ENCODE measurements around the gene BPGM. TPM values are rescaled to one million over a fixed set of nuclear protein-coding genes. Genes with fewer than 3 reads are reported as not detected.

Gene BPGM
- polyA plus RNA-seq, 2 donors, result 9.5 to 27.1 TPM

DNA sequence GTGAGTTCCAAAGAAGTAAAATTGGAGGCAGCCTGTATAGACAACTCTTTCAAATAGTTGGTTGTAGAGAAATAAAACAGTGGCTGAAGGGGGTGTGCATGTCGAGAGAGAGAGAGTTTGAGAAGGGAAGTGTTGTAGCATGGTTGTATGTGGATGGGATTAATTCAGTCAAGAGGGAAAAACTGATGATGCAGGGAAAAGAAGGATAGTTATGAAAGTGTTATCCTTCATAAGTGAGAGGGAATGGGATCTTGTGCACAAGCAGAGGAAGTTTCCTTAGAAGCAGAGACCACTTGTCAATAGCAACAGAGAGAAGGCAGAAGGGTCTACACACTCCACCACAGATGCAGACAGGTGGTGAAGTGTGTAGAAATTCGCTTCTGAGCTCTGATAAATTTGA is 30.0 kb upstream of the BPGM start:
- Histone ChIP-seq H3K4me3 (ENCODE audit: low read depth in 1 of 2, low read length in 2 of 2) (no peak overlapping the region), H3K9me3 (ENCODE audit: control insufficient read depth in 2 of 2, insufficient read depth in 1 of 2, low read depth in 1 of 2, low read length in 1 of 2) (peaks cover 0 to 2% of the 10 kb centered on the region in 2 donors), H3K27ac (ENCODE audit: low read depth in 2 of 2, low read length in 1 of 2) (no peak overlapping the region), H3K27me3 (ENCODE audit: control insufficient read depth in 1 of 2, insufficient read depth in 2 of 2, low read length in 2 of 2) (no peaks in the 10 kb centered on the region), H3K4me1 (ENCODE audit: control insufficient read depth in 2 of 2, insufficient read depth in 2 of 2, low read length in 1 of 2) (no peaks in the 10 kb centered on the region), H3K36me3 (ENCODE audit: control insufficient read depth in 2 of 2, insufficient read depth in 2 of 2, low read length in 1 of 2) (no peaks in the 10 kb centered on the region)
- 75 to 80% methylated on average over 2 of the region's 2 CpGs for WGBS, 2 donors

GRCh38 chr7:134618756-134619530 is 27.7 kb upstream of the BPGM start:
- 43 to 68% methylated on average over 5 of the region's 5 CpGs for WGBS, 2 donors
- Histone ChIP-seq H3K9me3 (ENCODE audit: control insufficient read depth in 2 of 2, insufficient read depth in 1 of 2, low read depth in 1 of 2, low read length in 1 of 2) (peaks cover 0 to 2% of the 10 kb centered on the region in 2 donors), H3K4me3 (ENCODE audit: low read depth in 1 of 2, low read length in 2 of 2) (no peak overlapping the region), H3K4me1 (ENCODE audit: control insufficient read depth in 2 of 2, insufficient read depth in 2 of 2, low read length in 1 of 2) (no peaks in the 10 kb centered on the region), H3K27ac (ENCODE audit: low read depth in 2 of 2, low read length in 1 of 2) (no peak overlapping the region), H3K36me3 (ENCODE audit: control insufficient read depth in 2 of 2, insufficient read depth in 2 of 2, low read length in 1 of 2) (no peaks in the 10 kb centered on the region), H3K27me3 (ENCODE audit: control insufficient read depth in 1 of 2, insufficient read depth in 2 of 2, low read length in 2 of 2) (no peaks in the 10 kb centered on the region)

DNA sequence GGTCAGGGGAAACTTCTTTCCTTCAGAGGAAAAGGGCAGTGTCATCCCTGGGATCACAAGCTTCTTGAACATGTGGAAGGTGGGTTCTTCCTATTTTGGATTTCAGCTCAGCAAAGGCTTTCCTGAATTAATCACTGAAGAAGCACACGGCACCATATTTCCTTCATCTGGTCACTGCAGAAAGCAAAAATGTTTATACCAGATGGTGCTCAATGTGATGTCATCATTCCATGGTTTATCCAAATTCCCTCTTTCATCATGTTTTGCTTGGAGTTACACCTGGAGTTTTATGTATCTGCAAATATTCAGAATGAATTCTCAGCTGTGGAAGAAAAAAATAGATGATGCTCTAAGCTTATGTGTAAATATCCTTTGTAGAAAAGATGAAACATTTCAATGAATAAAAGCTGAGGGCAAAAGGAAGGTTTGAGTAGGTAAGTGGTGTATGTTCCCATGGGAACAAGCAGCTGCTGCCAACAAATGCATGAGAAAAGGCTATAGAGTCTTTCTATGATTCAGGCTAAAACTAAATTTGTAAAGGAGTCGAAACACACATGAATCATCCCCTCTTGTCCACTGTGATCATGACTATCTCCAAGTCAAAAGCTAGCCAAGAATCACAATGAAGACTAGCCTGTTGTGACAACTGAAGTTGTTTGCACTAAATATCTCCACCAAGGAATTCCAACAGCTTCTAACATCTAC is 26.9 kb upstream of the BPGM start:
- no peaks in the 10 kb centered on the region for H3K4me1 ChIP-seq (ENCODE audit: control insufficient read depth in 2 of 2, insufficient read depth in 2 of 2, low read length in 1 of 2)
- no peak overlapping the region for H3K27ac ChIP-seq (ENCODE audit: low read depth in 2 of 2, low read length in 1 of 2)
- H3K36me3 ChIP-seq (ENCODE audit: control insufficient read depth in 2 of 2, insufficient read depth in 2 of 2, low read length in 1 of 2), result no peaks in the 10 kb centered on the region
- H3K9me3 ChIP-seq (ENCODE audit: control insufficient read depth in 2 of 2, insufficient read depth in 1 of 2, low read depth in 1 of 2, low read length in 1 of 2), result peaks cover 0 to 2% of the 10 kb centered on the region in 2 donors
- H3K27me3 ChIP-seq (ENCODE audit: control insufficient read depth in 1 of 2, insufficient read depth in 2 of 2, low read length in 2 of 2), result no peaks in the 10 kb centered on the region
- WGBS, 2 donors, result 27 to 55% methylated on average over 2 of the region's 2 CpGs
- H3K4me3 ChIP-seq (ENCODE audit: low read depth in 1 of 2, low read length in 2 of 2), result no peak overlapping the region

DNA sequence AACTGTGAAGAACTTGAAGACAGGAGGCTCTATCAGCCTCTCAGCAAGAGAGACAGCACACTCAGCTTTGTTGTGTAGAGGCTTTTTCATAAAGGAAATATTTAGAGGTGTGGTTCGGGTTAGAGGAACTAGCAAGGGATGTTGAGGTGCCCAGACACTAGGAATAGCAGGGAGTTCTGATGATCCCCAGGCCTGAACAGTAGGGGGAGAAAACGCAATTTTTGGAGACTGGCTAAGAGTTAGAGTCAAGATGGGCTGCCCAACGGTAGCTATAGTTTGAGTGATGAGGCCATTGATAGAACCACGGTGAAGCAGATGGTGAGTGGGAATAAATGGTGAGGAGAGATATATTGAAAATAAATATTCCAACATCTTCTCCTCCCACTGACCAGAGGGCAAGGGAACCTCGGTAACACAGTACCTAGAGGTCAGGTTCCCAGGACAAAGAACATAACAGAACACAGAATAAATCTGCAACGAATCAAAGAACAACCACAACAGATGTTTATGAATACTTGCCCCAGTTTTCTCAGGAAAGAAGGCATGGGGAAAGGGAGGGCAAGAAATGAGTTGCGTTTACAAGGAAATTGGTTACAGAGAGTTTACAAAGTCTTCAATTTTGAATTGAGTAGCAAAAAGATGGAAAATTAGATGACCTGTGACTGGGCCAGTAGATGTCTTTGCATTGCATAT is 24.2 kb upstream of the BPGM start:
- Histone ChIP-seq H3K4me1 (ENCODE audit: control insufficient read depth in 2 of 2, insufficient read depth in 2 of 2, low read length in 1 of 2) (no peaks in the 10 kb centered on the region), H3K27me3 (ENCODE audit: control insufficient read depth in 1 of 2, insufficient read depth in 2 of 2, low read length in 2 of 2) (no peaks in the 10 kb centered on the region), H3K27ac (ENCODE audit: low read depth in 2 of 2, low read length in 1 of 2) (no peak overlapping the region), H3K36me3 (ENCODE audit: control insufficient read depth in 2 of 2, insufficient read depth in 2 of 2, low read length in 1 of 2) (no peaks in the 10 kb centered on the region), H3K4me3 (ENCODE audit: low read depth in 1 of 2, low read length in 2 of 2) (no peak overlapping the region), H3K9me3 (ENCODE audit: control insufficient read depth in 2 of 2, insufficient read depth in 1 of 2, low read depth in 1 of 2, low read length in 1 of 2) (no peaks in the 10 kb centered on the region)
- WGBS, 2 donors, result 75% methylated on average over 7 of the region's 7 CpGs

GRCh38 chr7:134623193-134623592 is 23.5 kb upstream of the BPGM start:
- 41 to 47% methylated on average over 2 of the region's 2 CpGs for WGBS, 2 donors
- H3K36me3 ChIP-seq (ENCODE audit: control insufficient read depth in 2 of 2, insufficient read depth in 2 of 2, low read length in 1 of 2), result no peaks in the 10 kb centered on the region
- H3K27me3 ChIP-seq (ENCODE audit: control insufficient read depth in 1 of 2, insufficient read depth in 2 of 2, low read length in 2 of 2), result no peaks in the 10 kb centered on the region

DNA sequence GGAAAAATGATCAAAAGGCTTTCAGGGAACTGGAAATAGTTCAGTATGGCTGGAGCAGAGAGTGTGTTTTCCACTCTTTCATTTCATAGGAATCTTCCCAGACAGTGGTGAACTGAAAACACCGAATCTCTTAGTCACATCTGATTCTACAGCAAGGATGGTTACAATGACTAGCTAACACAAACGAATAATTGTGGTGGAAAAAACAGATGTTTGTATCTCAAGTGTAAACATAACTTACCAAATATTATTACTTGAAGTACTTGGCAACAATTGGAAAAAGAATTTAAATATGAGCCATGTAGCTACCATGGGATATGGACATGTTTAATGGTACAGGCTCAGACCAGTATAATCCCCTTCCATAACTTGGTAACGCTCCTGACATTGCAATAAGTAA is 21.1 kb upstream of the BPGM start:
- Histone ChIP-seq H3K27ac (ENCODE audit: low read depth in 2 of 2, low read length in 1 of 2) (no peak overlapping the region), H3K4me3 (ENCODE audit: low read depth in 1 of 2, low read length in 2 of 2) (no peak overlapping the region), H3K36me3 (ENCODE audit: control insufficient read depth in 2 of 2, insufficient read depth in 2 of 2, low read length in 1 of 2) (no peaks in the 10 kb centered on the region), H3K27me3 (ENCODE audit: control insufficient read depth in 1 of 2, insufficient read depth in 2 of 2, low read length in 2 of 2) (no peaks in the 10 kb centered on the region), H3K9me3 (ENCODE audit: control insufficient read depth in 2 of 2, insufficient read depth in 1 of 2, low read depth in 1 of 2, low read length in 1 of 2) (no peaks in the 10 kb centered on the region), H3K4me1 (ENCODE audit: control insufficient read depth in 2 of 2, insufficient read depth in 2 of 2, low read length in 1 of 2) (no peaks in the 10 kb centered on the region)
- whole genome bisulfite sequencing, 2 donors, result 34 to 47% methylated on average over 3 of the region's 3 CpGs

More at GRCh38 chr7:134623193-134623592, 23.5 kb upstream of the BPGM start:
- no peaks in the 10 kb centered on the region for H3K9me3 ChIP-seq (ENCODE audit: control insufficient read depth in 2 of 2, insufficient read depth in 1 of 2, low read depth in 1 of 2, low read length in 1 of 2)
- H3K4me1 ChIP-seq (ENCODE audit: control insufficient read depth in 2 of 2, insufficient read depth in 2 of 2, low read length in 1 of 2), result no peaks in the 10 kb centered on the region
- H3K4me3 ChIP-seq (ENCODE audit: low read depth in 1 of 2, low read length in 2 of 2), result no peak overlapping the region
- H3K27ac ChIP-seq (ENCODE audit: low read depth in 2 of 2, low read length in 1 of 2), result no peak overlapping the region

- H3K27me3 ChIP-seq (ENCODE audit: control insufficient read depth in 1 of 2, insufficient read depth in 2 of 2, low read length in 2 of 2), result no peaks in the 10 kb centered on the region
- H3K4me1 ChIP-seq (ENCODE audit: control insufficient read depth in 2 of 2, insufficient read depth in 2 of 2, low read length in 1 of 2), result no peaks in the 10 kb centered on the region
- no peak overlapping the region for H3K27ac ChIP-seq (ENCODE audit: low read depth in 2 of 2, low read length in 1 of 2)
- H3K9me3 ChIP-seq (ENCODE audit: control insufficient read depth in 2 of 2, insufficient read depth in 1 of 2, low read depth in 1 of 2, low read length in 1 of 2), result no peaks in the 10 kb centered on the region
- 74 to 96% methylated on average over 2 of the region's 2 CpGs for WGBS, 2 donors
- no peaks in the 10 kb centered on the region for H3K36me3 ChIP-seq (ENCODE audit: control insufficient read depth in 2 of 2, insufficient read depth in 2 of 2, low read length in 1 of 2)
- no peak overlapping the region for H3K4me3 ChIP-seq (ENCODE audit: low read depth in 1 of 2, low read length in 2 of 2)
Measured at GRCh38 chr7:134627109-134627774, 19.4 kb upstream of the BPGM start.

- Histone ChIP-seq H3K4me3 (ENCODE audit: low read depth in 1 of 2, low read length in 2 of 2) (no peak overlapping the region), H3K27me3 (ENCODE audit: control insufficient read depth in 1 of 2, insufficient read depth in 2 of 2, low read length in 2 of 2) (no peaks in the 10 kb centered on the region), H3K36me3 (ENCODE audit: control insufficient read depth in 2 of 2, insufficient read depth in 2 of 2, low read length in 1 of 2) (no peaks in the 10 kb centered on the region), H3K4me1 (ENCODE audit: control insufficient read depth in 2 of 2, insufficient read depth in 2 of 2, low read length in 1 of 2) (no peaks in the 10 kb centered on the region), H3K27ac (ENCODE audit: low read depth in 2 of 2, low read length in 1 of 2) (no peak overlapping the region), H3K9me3 (ENCODE audit: control insufficient read depth in 2 of 2, insufficient read depth in 1 of 2, low read depth in 1 of 2, low read length in 1 of 2) (no peaks in the 10 kb centered on the region)
- 0% methylated on average over 1 of the region's 1 CpG for WGBS, 2 donors
Measured at GRCh38 chr7:134627775-134628153, 18.9 kb upstream of the BPGM start.

- H3K4me3 ChIP-seq (ENCODE audit: low read depth in 1 of 2, low read length in 2 of 2), result no peak overlapping the region
- H3K27ac ChIP-seq (ENCODE audit: low read depth in 2 of 2, low read length in 1 of 2), result no peak overlapping the region
- H3K4me1 ChIP-seq (ENCODE audit: control insufficient read depth in 2 of 2, insufficient read depth in 2 of 2, low read length in 1 of 2), result no peaks in the 10 kb centered on the region
- no peaks in the 10 kb centered on the region for H3K36me3 ChIP-seq (ENCODE audit: control insufficient read depth in 2 of 2, insufficient read depth in 2 of 2, low read length in 1 of 2)
- H3K9me3 ChIP-seq (ENCODE audit: control insufficient read depth in 2 of 2, insufficient read depth in 1 of 2, low read depth in 1 of 2, low read length in 1 of 2), result no peaks in the 10 kb centered on the region
- no peaks in the 10 kb centered on the region for H3K27me3 ChIP-seq (ENCODE audit: control insufficient read depth in 1 of 2, insufficient read depth in 2 of 2, low read length in 2 of 2)
Measured at GRCh38 chr7:134629445-134629844, 17.2 kb upstream of the BPGM start.
